ENCODE measurements around the gene DOC2A. TPM values are rescaled to one million over a fixed set of nuclear protein-coding genes. Genes with fewer than 3 reads are reported as not detected.

DOC2A gene
- total and polyA plus RNA-seq, 9 of the 15 experiments (the other 6 are each of a cell fraction or from before 2014, with no cell fraction given): 0.03 to 0.38 (median 0.28) TPM; not detected in 1

DNA sequence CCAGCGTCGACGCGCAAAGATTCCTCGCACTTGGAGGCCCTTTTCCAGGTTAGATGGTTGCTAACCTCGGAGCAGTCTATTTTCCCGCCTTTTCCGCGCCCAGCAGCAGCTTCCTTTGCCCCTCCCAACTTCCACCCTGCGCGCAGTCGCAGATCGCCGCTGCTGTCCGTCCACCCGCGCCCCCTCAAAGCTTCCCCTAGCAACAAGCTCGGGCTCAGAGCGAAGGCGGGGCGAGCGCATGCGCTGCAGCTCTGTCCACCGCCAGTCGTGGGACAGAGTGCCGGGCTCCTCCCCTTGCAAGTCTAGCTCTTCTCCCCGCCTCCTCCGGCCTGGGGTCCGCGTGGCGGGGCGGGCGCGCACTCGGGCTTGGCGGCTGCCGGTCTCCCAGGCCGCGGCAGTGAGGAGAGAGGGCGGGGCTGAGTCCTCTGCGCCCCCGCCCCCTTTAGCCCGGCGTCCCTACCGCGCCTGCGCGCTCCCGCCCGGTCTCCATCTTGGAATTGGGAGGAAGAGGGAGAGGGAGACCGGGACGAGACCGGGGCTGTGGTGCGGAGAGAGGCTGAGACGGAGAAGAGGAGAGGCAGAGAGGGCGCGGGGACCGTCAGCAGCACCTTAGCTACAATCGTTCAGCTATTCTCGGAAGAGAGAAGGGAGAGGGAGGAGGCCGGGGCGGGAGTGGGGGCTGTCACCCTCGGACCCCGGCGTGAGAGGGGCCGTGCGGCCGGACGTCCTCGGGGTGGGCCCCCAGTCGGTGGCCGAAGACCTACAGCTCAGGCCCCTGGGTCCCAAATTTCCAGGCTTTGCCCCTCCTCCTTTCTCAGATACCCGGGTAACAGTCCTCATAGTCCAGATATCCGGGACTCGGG is 37.2 kb downstream of the DOC2A start, which contains the start of gene TAOK2 (continued):
- peak; percentile 78 for TF ChIP-seq KDM5B (IDR thresholded peaks at IDR 0.05; ENCODE audit: insufficient replicate concordance, low read depth, low read length)
- TF ChIP-seq, protein P1, sequence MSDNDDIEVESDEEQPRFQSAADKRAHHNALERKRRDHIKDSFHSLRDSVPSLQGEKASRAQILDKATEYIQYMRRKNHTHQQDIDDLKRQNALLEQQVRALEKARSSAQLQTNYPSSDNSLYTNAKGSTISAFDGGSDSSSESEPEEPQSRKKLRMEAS (CRISPR knock-in tag; IDR thresholded peaks at IDR 0.05): peak; percentile 97
- TF ChIP-seq CHCHD3 (CRISPR knock-in tag; IDR thresholded peaks at IDR 0.05): peak; percentile 39; the same call in 1 of the 2 replicates
- peak; percentile 22; the same call in 1 of the 2 replicates for TF ChIP-seq TCF3 (CRISPR knock-in tag; IDR thresholded peaks at IDR 0.05)
- TF ChIP-seq POLR2AphosphoS5 (IDR thresholded peaks at IDR 0.05; ENCODE audit: control insufficient read depth, insufficient read depth, low read depth, low read length): peak; percentile 85
- TF ChIP-seq TAL1 (IDR thresholded peaks at IDR 0.05): no peak
- TF ChIP-seq SP1 (CRISPR knock-in tag; IDR thresholded peaks at IDR 0.05): peak; percentile 93
- TF ChIP-seq, protein P2, sequence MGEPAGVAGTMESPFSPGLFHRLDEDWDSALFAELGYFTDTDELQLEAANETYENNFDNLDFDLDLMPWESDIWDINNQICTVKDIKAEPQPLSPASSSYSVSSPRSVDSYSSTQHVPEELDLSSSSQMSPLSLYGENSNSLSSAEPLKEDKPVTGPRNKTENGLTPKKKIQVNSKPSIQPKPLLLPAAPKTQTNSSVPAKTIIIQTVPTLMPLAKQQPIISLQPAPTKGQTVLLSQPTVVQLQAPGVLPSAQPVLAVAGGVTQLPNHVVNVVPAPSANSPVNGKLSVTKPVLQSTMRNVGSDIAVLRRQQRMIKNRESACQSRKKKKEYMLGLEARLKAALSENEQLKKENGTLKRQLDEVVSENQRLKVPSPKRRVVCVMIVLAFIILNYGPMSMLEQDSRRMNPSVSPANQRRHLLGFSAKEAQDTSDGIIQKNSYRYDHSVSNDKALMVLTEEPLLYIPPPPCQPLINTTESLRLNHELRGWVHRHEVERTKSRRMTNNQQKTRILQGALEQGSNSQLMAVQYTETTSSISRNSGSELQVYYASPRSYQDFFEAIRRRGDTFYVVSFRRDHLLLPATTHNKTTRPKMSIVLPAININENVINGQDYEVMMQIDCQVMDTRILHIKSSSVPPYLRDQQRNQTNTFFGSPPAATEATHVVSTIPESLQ (CRISPR knock-in tag; IDR thresholded peaks at IDR 0.05): peak; percentile 84
- TF ChIP-seq, protein P3, sequence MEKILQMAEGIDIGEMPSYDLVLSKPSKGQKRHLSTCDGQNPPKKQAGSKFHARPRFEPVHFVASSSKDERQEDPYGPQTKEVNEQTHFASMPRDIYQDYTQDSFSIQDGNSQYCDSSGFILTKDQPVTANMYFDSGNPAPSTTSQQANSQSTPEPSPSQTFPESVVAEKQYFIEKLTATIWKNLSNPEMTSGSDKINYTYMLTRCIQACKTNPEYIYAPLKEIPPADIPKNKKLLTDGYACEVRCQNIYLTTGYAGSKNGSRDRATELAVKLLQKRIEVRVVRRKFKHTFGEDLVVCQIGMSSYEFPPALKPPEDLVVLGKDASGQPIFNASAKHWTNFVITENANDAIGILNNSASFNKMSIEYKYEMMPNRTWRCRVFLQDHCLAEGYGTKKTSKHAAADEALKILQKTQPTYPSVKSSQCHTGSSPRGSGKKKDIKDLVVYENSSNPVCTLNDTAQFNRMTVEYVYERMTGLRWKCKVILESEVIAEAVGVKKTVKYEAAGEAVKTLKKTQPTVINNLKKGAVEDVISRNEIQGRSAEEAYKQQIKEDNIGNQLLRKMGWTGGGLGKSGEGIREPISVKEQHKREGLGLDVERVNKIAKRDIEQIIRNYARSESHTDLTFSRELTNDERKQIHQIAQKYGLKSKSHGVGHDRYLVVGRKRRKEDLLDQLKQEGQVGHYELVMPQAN (IDR thresholded peaks at IDR 0.05; ENCODE audit: borderline replicate concordance): peak; percentile 68; the same call in 1 of the 2 replicates
- no peak for TF ChIP-seq ZNF217 (CRISPR knock-in tag; IDR thresholded peaks at IDR 0.05)
- TF ChIP-seq, protein P4, sequence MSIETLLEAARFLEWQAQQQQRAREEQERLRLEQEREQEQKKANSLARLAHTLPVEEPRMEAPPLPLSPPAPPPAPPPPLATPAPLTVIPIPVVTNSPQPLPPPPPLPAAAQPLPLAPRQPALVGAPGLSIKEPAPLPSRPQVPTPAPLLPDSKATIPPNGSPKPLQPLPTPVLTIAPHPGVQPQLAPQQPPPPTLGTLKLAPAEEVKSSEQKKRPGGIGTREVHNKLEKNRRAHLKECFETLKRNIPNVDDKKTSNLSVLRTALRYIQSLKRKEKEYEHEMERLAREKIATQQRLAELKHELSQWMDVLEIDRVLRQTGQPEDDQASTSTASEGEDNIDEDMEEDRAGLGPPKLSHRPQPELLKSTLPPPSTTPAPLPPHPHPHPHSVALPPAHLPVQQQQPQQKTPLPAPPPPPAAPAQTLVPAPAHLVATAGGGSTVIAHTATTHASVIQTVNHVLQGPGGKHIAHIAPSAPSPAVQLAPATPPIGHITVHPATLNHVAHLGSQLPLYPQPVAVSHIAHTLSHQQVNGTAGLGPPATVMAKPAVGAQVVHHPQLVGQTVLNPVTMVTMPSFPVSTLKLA (conservative IDR thresholded peaks at IDR 0.05): peak; percentile 84 to 90
- no peak for TF ChIP-seq FOS (IDR thresholded peaks at IDR 0.05; ENCODE audit: extremely low read depth, insufficient read length)
- TF ChIP-seq, protein P5, sequence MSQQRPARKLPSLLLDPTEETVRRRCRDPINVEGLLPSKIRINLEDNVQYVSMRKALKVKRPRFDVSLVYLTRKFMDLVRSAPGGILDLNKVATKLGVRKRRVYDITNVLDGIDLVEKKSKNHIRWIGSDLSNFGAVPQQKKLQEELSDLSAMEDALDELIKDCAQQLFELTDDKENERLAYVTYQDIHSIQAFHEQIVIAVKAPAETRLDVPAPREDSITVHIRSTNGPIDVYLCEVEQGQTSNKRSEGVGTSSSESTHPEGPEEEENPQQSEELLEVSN (IDR thresholded peaks at IDR 0.05; ENCODE audit: borderline replicate concordance in 1 of 2, extremely low read depth in 1 of 2, insufficient read depth in 1 of 2, insufficient read length in 1 of 2, low read depth in 1 of 2, low read length in 1 of 2, poor library complexity in 1 of 2, severe bottlenecking in 1 of 2): peak; percentile 99 to 100
- TF ChIP-seq EP400 (IDR thresholded peaks at IDR 0.05): peak; percentile 53
- no peak for TF ChIP-seq ZFP36 (IDR thresholded peaks at IDR 0.05; ENCODE audit: low read depth, low read length, partially characterized antibody)
- TF ChIP-seq, protein P6, sequence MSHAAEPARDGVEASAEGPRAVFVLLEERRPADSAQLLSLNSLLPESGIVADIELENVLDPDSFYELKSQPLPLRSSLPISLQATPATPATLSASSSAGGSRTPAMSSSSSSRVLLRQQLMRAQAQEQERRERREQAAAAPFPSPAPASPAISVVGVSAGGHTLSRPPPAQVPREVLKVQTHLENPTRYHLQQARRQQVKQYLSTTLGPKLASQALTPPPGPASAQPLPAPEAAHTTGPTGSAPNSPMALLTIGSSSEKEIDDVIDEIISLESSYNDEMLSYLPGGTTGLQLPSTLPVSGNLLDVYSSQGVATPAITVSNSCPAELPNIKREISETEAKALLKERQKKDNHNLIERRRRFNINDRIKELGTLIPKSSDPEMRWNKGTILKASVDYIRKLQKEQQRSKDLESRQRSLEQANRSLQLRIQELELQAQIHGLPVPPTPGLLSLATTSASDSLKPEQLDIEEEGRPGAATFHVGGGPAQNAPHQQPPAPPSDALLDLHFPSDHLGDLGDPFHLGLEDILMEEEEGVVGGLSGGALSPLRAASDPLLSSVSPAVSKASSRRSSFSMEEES (CRISPR knock-in tag; IDR thresholded peaks at IDR 0.05): no peak
- TF ChIP-seq RUNX1 (IDR thresholded peaks at IDR 0.05; ENCODE audit: low read depth): peak; percentile 20; the same call in 1 of the 2 replicates
